CD4-positive, alpha-beta T cell treated with Interferon gamma for 1 hour (primary cell): Measurements from ENCODE around the gene CHD6.

ENCODE experiments used
- DNase-seq: peaks from one replicate; pipeline ENCODE4 v3.0.0-alpha.2; 2020

CHD6 gene

GRCh38 chr20:41418031-41418430 lies 200.1 kb downstream of the CHD6 start:
- no peak for DNase-seq

DNA sequence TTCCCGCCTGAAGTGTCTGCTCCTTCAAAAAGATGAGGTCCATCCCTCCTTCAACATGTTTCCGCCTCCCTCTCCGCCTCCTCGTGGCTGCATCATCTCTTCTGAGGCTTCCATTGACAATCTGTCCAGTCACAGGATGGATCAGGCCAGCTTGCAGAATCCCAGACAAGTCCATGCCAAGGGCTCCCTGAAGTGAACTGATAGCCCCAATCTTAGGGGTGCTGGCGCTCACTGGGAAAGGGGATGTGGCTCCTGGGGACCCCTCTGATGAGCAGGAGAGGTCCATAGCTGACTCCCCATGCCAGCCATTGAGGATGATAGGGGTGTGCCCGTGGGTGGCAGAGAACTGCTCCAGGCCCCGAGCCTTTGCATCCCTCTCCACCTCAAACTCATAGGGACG lies 203.0 kb downstream of the CHD6 start:
- no peak for DNase-seq

GRCh38 chr20:41413169-41413568 lies 205.0 kb downstream of the CHD6 start:
- no peak for DNase-seq

- DNase-seq: no peak
Measured at GRCh38 chr20:41412324-41413120, 205.7 kb downstream of the CHD6 start.

DNA sequence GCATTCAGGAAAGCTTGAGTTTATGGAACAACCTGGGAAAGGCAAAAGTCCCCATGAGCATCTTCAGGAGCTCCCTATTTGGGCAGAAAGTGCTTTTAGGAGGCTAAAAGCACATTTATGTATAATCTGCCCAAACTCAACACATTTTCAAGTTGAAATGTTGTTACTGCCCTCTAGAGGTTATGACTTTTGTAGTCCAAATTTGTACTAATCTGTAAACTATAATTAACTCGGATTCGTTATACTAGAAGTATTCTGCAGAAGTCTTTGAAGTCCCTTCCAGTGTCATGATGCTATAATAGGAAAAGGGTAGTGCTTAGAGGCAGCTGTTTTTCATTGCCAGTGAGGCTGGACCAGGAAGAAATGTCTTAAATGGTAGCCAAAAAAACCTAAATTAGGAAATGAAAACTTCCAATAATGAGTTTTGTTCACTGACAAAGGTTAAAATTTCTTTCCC lies 206.8 kb downstream of the CHD6 start:
- no peak for DNase-seq

DNA sequence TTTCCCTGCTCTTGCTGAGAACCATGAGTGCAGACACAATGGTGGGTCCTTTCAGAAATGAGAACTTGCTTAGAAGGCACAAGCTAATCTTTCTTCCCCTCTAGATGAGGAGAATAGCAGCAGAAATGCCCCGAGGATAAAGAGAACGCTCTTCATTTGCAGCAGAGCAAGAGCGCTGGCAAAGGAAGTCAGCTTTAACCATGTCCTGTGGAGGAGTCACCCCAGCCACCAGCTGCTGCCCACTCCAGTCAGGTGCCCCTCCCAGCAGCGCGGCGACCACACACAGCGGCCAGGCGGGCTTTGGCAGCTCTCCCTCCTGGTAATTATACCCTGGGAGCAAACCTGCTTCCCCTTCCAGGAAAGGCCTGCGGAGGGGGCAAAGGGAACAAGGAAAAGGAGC lies 209.2 kb downstream of the CHD6 start:
- DNase-seq: no peak

GRCh38 chr20:41408156-41408794 lies 209.9 kb downstream of the CHD6 start:
- no peak for DNase-seq

DNA sequence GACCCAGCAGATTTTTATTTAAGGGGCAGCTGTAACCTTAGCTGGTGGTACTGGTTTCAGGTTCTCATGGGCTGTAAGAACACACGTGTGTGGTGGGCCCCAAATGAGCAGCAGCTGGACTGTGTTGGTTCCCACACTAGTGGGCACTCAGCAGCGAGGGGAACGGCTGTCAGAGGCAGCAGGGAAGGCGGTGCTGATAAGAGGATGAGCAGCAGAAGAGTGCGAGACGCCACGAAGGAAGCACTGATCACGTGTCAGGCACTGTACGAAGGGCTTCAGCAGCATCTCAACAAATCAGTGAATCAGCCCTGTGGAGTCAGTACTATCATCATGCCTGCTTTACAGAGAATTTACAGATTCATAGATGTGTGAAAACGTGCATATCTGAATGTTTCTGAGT lies 210.6 kb downstream of the CHD6 start:
- no peak for DNase-seq

DNA sequence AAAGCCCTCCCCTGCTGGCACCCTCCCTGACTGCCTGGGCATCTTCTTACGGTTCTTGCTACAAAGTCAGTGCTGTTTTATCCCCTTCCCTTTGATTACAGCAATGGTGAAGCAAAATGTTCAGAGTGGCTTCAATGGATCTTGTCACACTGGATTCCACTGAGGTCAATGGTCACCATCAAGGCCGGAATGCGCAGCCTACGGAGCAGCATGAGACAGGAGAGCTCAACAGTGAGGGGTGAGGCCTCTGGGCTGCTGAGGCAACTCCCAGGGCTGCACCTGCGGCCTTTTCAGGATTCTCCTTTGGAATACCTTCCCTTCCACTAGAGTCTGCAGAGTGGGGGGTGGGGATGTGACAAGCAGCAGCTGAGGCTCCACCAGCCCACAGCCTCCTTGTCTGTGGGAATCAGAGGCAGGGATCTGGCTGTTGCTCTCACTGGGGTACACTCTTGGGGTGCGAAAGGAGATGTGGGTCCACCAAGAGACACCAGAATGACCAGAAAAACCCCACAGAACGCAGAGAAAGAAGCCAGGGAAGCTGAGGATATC lies 211.2 kb downstream of the CHD6 start:
- no peak for DNase-seq

DNA sequence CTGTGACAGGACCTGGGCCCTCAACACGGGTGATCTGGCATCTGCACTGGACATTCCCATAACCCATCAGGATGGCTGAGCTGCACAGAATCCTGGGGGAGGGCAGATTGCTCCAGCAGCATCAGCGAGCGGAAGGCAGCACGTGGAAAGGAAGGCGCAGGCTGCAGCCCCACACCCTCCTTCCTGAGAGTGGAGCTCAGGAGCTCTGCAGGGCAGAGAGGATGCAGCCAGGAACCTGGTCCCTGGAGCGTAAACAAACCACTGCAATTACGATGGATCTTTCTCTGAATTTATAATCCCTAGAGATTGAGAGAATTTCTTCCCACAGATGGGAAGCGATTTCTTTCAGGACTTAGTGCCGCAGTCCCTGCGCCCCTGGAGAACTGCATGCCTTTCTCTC lies 211.8 kb downstream of the CHD6 start:
- DNase-seq: no peak

GRCh38 chr20:41405436-41405835 lies 212.7 kb downstream of the CHD6 start:
- no peak for DNase-seq

DNA sequence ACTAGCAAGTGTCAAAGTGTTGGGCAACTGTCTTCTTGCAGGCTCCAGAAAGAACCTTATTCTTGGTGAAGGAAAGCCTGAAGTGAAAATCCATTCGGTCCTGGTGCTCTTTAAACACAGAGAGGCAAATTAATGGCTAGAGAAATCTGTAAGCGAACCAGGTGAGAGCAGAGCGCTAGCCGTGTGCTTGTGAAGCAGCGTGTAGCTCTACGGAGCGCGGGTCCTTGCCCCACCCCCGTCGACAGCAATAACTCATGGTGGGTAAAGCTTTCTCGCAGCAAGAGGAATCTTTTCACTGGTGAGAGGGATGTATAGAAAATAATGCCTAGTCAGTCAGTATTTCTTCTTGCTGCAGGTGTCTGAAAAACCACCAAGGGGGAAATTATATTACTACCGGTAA lies 214.6 kb downstream of the CHD6 start:
- no peak for DNase-seq

- DNase-seq: no peak
Measured at GRCh38 chr20:41398408-41398807, 219.8 kb downstream of the CHD6 start.

DNA sequence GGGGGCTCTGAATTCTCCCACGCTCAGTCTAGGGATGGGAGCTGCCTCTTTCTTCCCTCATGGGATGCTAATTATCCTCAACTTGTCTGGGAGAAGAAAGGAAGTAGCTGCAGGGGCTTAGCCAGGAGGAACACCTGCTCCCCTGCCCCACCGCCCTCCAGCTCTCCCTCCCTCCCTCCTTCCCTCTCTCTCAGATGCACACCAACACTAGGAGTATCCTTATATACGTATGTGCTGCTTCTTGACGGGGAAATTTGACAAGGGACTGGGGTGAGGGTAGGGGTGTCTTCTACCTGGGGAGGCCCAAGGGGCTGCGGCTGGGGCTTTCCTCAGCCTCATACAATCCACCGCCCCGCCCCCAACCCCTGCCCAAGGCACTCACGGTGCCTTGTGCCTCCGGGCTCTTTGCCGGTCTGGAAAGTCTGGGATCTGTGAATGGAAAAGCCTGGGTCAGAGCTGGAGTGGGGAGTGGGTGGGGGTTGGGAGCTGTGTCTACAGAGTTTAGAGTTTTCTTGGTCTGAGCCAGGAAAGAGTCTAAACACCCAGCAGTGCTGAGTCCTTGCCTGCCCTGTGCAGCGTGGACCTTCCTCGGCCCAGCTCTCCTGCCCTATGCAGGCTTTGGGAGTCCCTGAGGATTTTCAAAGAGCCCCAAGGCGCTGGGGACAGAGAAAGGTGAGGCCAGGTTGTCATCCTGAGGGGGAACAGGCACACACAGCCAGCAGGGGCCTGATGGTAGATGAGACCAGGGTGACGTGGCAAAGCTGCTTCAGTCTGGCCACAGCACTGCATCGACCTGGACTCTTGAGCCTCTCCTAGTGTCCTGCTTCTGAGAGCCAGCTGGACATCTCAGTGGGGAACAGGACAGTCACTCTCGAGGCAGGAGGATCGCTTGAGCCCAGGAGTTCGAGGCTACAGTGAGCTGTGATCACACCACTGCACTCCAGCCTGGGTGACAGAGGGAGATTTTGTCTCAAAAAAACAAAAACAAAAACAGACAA lies 222.2 kb downstream of the CHD6 start:
- DNase-seq: no peak

- no peak for DNase-seq
Measured at GRCh38 chr20:41394931-41395666, 223.1 kb downstream of the CHD6 start.

- DNase-seq: no peak
Measured at GRCh38 chr20:41394081-41394480, 224.1 kb downstream of the CHD6 start.

DNA sequence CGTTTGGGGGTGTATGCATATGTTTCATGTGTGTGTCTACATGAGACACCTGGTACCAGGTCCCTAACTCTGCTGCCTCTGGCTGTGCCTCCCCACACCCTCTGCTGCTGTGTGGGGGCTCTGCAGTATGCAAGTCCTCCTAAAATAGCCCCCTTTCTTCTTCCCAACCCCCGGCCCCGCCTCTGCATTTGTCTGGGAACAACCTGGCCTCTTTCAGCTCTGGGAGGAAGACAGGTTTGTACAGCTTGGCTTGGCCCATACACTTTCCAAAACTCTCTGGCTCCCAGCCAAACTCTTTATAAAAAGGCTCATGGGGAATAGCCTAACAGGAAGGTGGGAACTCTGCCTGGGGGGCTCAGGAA lies 224.5 kb downstream of the CHD6 start:
- DNase-seq: no peak

DNA sequence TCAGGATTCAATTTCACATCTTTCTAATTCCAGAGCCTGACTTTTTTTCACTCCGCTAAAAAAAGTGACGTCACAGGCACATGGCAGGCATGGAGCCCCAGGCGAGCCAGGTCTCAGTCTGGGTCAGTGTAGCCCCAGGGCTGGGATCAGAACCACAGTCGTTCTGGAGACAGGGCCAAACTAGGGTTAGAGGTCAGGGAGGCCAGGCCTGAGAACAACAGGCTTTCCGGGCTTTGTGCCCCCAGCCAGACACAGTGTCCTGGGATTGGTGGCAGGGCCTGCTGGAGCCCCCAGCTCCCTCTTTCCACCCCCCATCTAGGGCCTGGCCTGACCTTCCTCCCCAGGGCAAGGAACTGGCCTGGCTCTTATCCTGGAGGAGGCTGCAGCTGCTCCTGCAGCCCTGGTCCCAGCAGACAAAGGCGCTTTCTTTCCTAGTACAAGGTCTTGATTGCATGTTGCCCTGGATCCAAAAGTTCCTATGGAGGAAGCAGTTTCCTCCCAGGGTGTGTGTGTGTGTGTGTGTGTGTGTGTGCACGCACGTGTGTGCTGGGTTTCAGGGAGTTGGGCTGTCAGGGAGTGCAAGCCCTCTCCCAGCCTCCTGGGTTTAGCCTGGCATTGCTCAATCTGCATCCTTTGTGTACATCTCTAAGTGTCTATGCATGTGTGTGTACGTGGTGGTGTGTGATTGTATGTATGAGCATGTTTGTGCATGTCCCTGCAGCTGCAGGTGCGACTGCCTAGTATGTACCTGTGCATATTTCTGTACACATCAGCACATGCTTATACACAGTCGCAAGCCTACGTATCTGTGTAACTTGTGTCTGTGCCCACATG lies 225.1 kb downstream of the CHD6 start:
- DNase-seq: no peak

GRCh38 chr20:41392295-41392694 lies 225.9 kb downstream of the CHD6 start:
- DNase-seq: no peak

- no peak for DNase-seq
Measured at GRCh38 chr20:41391587-41392001, 226.6 kb downstream of the CHD6 start.

DNA sequence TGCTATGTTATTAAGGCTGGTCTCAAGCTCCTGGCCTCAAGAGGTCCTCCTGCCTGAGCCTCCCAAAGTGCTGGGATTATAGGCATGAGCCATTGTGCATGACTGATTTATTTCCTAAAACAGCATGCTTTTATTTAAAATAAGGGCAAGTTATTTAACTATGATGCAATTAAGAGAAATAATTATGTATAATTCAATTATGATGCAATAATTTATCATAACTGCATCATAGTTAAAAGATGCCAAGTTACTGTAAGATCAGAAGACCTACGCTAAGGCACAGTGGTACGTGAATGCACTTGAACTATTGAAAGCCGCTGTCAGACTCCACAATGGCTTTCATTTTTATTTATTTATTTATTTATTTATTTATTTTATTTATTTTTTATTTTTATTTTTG lies 227.3 kb downstream of the CHD6 start:
- DNase-seq: no peak
